B cell (primary cell): ENCODE measurements around the gene ZNF649. TPM values are rescaled to one million over a fixed set of nuclear protein-coding genes. Genes with fewer than 3 reads are reported as not detected.

ENCODE experiments used
- ATAC-seq: fragments of 200-7000 bp; cut with Tn5 transposase; one replicate; pipeline ENCODE4 v1.10.0; 2021; ENCODE audit warnings: low read depth, mild to moderate bottlenecking, moderate number of reproducible peaks, moderate library complexity
- CTCF ChIA-PET: fragments of 350-600 bp; sonication (Branson Sonifier 250); formaldehyde crosslinking; loops from one replicate; lab custom pipeline; 2021; ENCODE audit warnings: antibody characterized with exemption, inconsistent platforms; lab: Charles Lee
- POLR2A ChIA-PET: fragments of 350-600 bp; sonication (Branson Sonifier 250); formaldehyde crosslinking; loops from one replicate; lab custom pipeline; 2021; ENCODE audit warnings: antibody characterized with exemption; lab: Charles Lee
- DNase-seq: peaks from one replicate; pipeline ENCODE4 v3.0.0; 2013
- H2AFZ ChIP-seq: 2 replicates; pipeline ENCODE4 v1.6.1; 2012; ENCODE audit warnings: mild to moderate bottlenecking, low read depth, low read length; ENCODE audit not compliant: insufficient read depth, poor library complexity, severe bottlenecking
- H3K27ac ChIP-seq, 2 donors: 1 replicate in 1 of 2; 2 replicates in 1 of 2; pipeline ENCODE4 v1.5.1; 2012 to 2013; ENCODE audit warnings: low read length in 2 of 2, mild to moderate bottlenecking in 2 of 2, moderate library complexity in 1 of 2
- H3K27me3 ChIP-seq, 4 experiments: fragments of 200-600 bp in 1 of 4; sonication (generic) in 1 of 4; replicated peaks in 1 of 4; 1 replicate in 2 of 4; 2 replicates in 2 of 4; pipeline versions ENCODE4 v1.6.1 to v1.7.0; 2013 to 2016; ENCODE audit warnings: low read length in 3 of 4, mild to moderate bottlenecking in 2 of 4, mixed read lengths in 1 of 4, moderate library complexity in 1 of 4; ENCODE audit not compliant: insufficient read depth in 4 of 4, control insufficient read depth in 3 of 4; ENCODE audit errors: control extremely low read depth in 1 of 4
- H3K36me3 ChIP-seq, 2 experiments: replicated peaks in 1 of 2; 1 replicate in 1 of 2; 2 replicates in 1 of 2; pipeline versions ENCODE4 v1.6.1 to v1.7.1; 2013; ENCODE audit warnings: low read length in 1 of 2; ENCODE audit not compliant: insufficient read depth in 2 of 2, control insufficient read depth in 1 of 2; ENCODE audit errors: control extremely low read depth in 1 of 2, extremely low read depth in 1 of 2
- H3K4me1 ChIP-seq, 2 donors: fragments of 200-600 bp in 1 of 2; sonication (generic) in 1 of 2; 1 replicate in 1 of 2; 2 replicates in 1 of 2; pipeline versions ENCODE4 v1.5.1 to v1.6.1; 2013 to 2017; ENCODE audit warnings: low read length in 2 of 2; ENCODE audit not compliant: control insufficient read depth in 2 of 2, insufficient read depth in 2 of 2
- H3K4me2 ChIP-seq: replicated peaks from 2 replicates; pipeline ENCODE3; 2012; ENCODE audit warnings: mild to moderate bottlenecking, low read depth, low read length; ENCODE audit not compliant: poor library complexity, severe bottlenecking
- H3K4me3 ChIP-seq, 5 experiments: fragments of 200-600 bp in 1 of 5; sonication (generic) in 1 of 5; 1 replicate in 3 of 5; 2 replicates in 2 of 5; pipeline versions ENCODE4 v1.5.1 to v1.7.0; 2011 to 2016; ENCODE audit warnings: low read length in 4 of 5, mild to moderate bottlenecking in 4 of 5, low read depth in 2 of 5, control low read depth in 1 of 5, moderate library complexity in 1 of 5; ENCODE audit not compliant: insufficient read depth in 1 of 5; ENCODE audit errors: control extremely low read depth in 1 of 5, extremely low read depth in 1 of 5
- H3K79me2 ChIP-seq: fragments of 200-600 bp; sonication (generic); one replicate; pipeline ENCODE4 v1.6.0; 2016; ENCODE audit warnings: low read length; ENCODE audit not compliant: control insufficient read depth, insufficient read depth
- H3K9ac ChIP-seq: fragments of 200-600 bp; sonication (generic); 2 replicates; pipeline ENCODE4 v1.6.1; 2017; ENCODE audit warnings: mild to moderate bottlenecking, low read length, moderate library complexity
- H3K9me3 ChIP-seq, 3 donors: one replicate each; pipeline versions ENCODE4 v1.6.1 to v1.7.1; 2013; ENCODE audit warnings: low read length in 2 of 3; ENCODE audit not compliant: control insufficient read depth in 2 of 3, insufficient read depth in 1 of 3; ENCODE audit errors: control extremely low read depth in 1 of 3
- H4K20me1 ChIP-seq: 2 replicates; pipeline ENCODE4 v1.6.0; 2012; ENCODE audit warnings: mild to moderate bottlenecking, low read length; ENCODE audit not compliant: insufficient read depth, control insufficient read depth, poor library complexity, severe bottlenecking
- H3K27ac Mint-ChIP-seq: one replicate; pipeline ENCODE4 v1.8.0; 2021; ENCODE audit warnings: mixed read lengths
- H3K27me3 Mint-ChIP-seq: one replicate; pipeline ENCODE4 v1.8.0; 2021; ENCODE audit warnings: mixed read lengths
- H3K4me1 Mint-ChIP-seq: one replicate; pipeline ENCODE4 v1.8.0; 2021; ENCODE audit warnings: mixed read lengths
- H3K4me3 Mint-ChIP-seq: one replicate; pipeline ENCODE4 v1.8.0; 2021; ENCODE audit warnings: mixed read lengths
- H3K9me3 Mint-ChIP-seq: one replicate; pipeline ENCODE4 v1.8.0; 2022; ENCODE audit warnings: mixed read lengths; ENCODE audit not compliant: insufficient read depth
- CTCF ChIP-seq: fragments of 200-600 bp; IDR thresholded peaks from one replicate; pipeline ENCODE4 v1.8.0; 2022; ENCODE audit warnings: antibody characterized with exemption, mild to moderate bottlenecking
- EZH2 ChIP-seq: IDR thresholded peaks from 2 replicates; pipeline ENCODE4 v1.6.1; 2012; ENCODE audit warnings: borderline replicate concordance, low read depth, mild to moderate bottlenecking, moderate library complexity, low read length; ENCODE audit not compliant: insufficient read depth, poor library complexity, severe bottlenecking
- WGBS: methylation state at CpG from one replicate; pipeline ENCODE4 v1.1.5; 2013; ENCODE audit warnings: missing lambda C conversion rate; ENCODE audit not compliant: insufficient coverage; 5-methylcytosine and 5-hydroxymethylcytosine counted together
- intact Hi-C: fragments of 100-400 bp; cut with micrococcal nuclease; formaldehyde crosslinking; loops from one replicate; pipeline ENCODE4 v1.10.0; 2022
- polyA plus RNA-seq: library from polyadenylated mRNA; depleted of rRNA; stranded (reverse); fragments of >200 nt; gene quantifications from 2 replicates; pipeline ENCODE4 v1.2.3, GENCODE V29; 2012
- total RNA-seq, 2 donors: library from RNA; stranded (reverse); fragments of 120-200 nt in 1 of 2; gene quantifications; 1 replicate in 1 of 2; 2 replicates in 1 of 2; pipeline versions ENCODE4 v1.2.3 to v1.2.4, GENCODE V29; 2013 to 2022

ZNF649 gene
- total and polyA plus RNA-seq, 2 donors (not counting 1 experiment from before 2014, with no cell fraction given) = 3.8 to 35.7 TPM

GRCh38 chr19:51884713-51885112 is 20.1 kb downstream of the ZNF649 start:
- H3K27ac ChIP-seq = no peak overlapping the region
- no peak for DNase-seq
- no peak for ATAC-seq
- H3K4me3 Mint-ChIP-seq = no peak overlapping the region
- H3K9ac ChIP-seq = no peak overlapping the region
- no peaks in the 10 kb centered on the region for H3K27me3 ChIP-seq
- POLR2A ChIA-PET = interaction anchor here (0.9 kb wide), 1 partner anchor 11 kb away, joined by 3 read pairs; no protein-coding TSS in a partner anchor
- intact Hi-C loops = loop anchor here (5.0 kb wide), 1 partner anchor 43 kb away; the partner anchor contains the start of gene ZNF613
- no peak overlapping the region for H2AFZ ChIP-seq
- no peak overlapping the region for H3K4me3 ChIP-seq
- H3K36me3 ChIP-seq = peaks cover 6 to 12% of the 10 kb centered on the region in 2 experiments
- H3K4me1 Mint-ChIP-seq = no peaks in the 10 kb centered on the region
- peaks cover 11 to 81% (median 45%) of the 10 kb centered on the region in 3 donors for H3K9me3 ChIP-seq
- no peaks in the 10 kb centered on the region for H4K20me1 ChIP-seq
- no peaks in the 10 kb centered on the region for H3K27me3 Mint-ChIP-seq
- peaks cover 25% of the 10 kb centered on the region for H3K9me3 Mint-ChIP-seq
- 100% methylated on average over 1 of the region's 2 CpGs for WGBS
- no peak for TF ChIP-seq EZH2
- no peak for TF ChIP-seq CTCF
- H3K4me1 ChIP-seq = peaks cover 0 to 4% of the 10 kb centered on the region in 2 donors
- CTCF ChIA-PET = interaction anchor here (0.5 kb wide), 1 partner anchor 176 kb away, joined by 3 read pairs; no protein-coding TSS in a partner anchor
- H3K79me2 ChIP-seq = peaks cover 14% of the 10 kb centered on the region
- no peak overlapping the region for H3K4me2 ChIP-seq
- no peak overlapping the region for H3K27ac Mint-ChIP-seq

- intact Hi-C loops = no loop called here
- Histone ChIP-seq H3K36me3 (peaks cover 0 to 23% of the 10 kb centered on the region in 2 experiments), H3K27me3 (no peaks in the 10 kb centered on the region), H3K79me2 (peaks cover 12% of the 10 kb centered on the region), H3K9ac (no peak overlapping the region), H3K9me3 (peaks cover 5 to 71% (median 42%) of the 10 kb centered on the region in 3 donors), H3K4me1 (no peaks in the 10 kb centered on the region), H3K4me3 (no peak overlapping the region), H4K20me1 (no peaks in the 10 kb centered on the region), H2AFZ (no peak overlapping the region), H3K27ac (no peak overlapping the region), H3K4me2 (no peak overlapping the region)
- ATAC-seq = no peak
- ChIA-PET CTCF (no interaction called here), POLR2A (no interaction called here)
- Mint-ChIP-seq H3K9me3 (peaks cover 25% of the 10 kb centered on the region), H3K27me3 (no peaks in the 10 kb centered on the region), H3K4me3 (no peak overlapping the region), H3K27ac (no peak overlapping the region), H3K4me1 (no peaks in the 10 kb centered on the region)
- TF ChIP-seq CTCF (no peak), EZH2 (no peak)
- DNase-seq = no peak
- 97% methylated on average over 3 of the region's 3 CpGs for WGBS
These were observed 22.3 kb downstream of the ZNF649 start for GRCh38 chr19:51882518-51882917.
